H1 (cell line): ENCODE measurements around the gene MAFB. TPM values are rescaled to one million over a fixed set of nuclear protein-coding genes. Genes with fewer than 3 reads are reported as not detected.

Experiments
- ATF2 ChIP-seq: IDR thresholded peaks from 2 replicates; pipeline ENCODE4 v1.6.1; 2012; ENCODE audit warnings: low read length, inconsistent platforms
- KDM1A ChIP-seq: fragments of 200-600, 300-600 bp; sonication (generic); IDR thresholded peaks from 2 replicates; pipeline ENCODE4 v1.7.1; 2016; ENCODE audit warnings: mild to moderate bottlenecking, low read length, borderline replicate concordance
- POLR2AphosphoS5 ChIP-seq: IDR thresholded peaks from 2 replicates; pipeline ENCODE4 v1.6.1; 2011; ENCODE audit warnings: low read depth, low read length
- SIX5 ChIP-seq: IDR thresholded peaks from 2 replicates; pipeline ENCODE4 v1.6.1; 2011; ENCODE audit warnings: mild to moderate bottlenecking, low read depth, low read length
- polyA plus RNA-seq, 7 experiments: library from polyadenylated mRNA; depleted of rRNA in 3 of 7; stranded (reverse) in 5 of 7; unstranded in 2 of 7; fragments of >200 nt in 5 of 7; fragments of 200-250 nt in 2 of 7; gene quantifications; 1 replicate in 5 of 7; 2 replicates in 1 of 7; 4 replicates in 1 of 7; pipeline versions ENCODE4 v1.2.1 to v1.2.3, GENCODE V29; 2011 to 2013; ENCODE audit warnings: missing spikeins in 2 of 7, mixed read lengths in 2 of 7
- total RNA-seq: library from RNA; stranded (reverse); fragmentation: NEBNext Ultra II Directional; extraction: Animal tissue kit (Norgen Biotek cat#: 25700); gene quantifications from 2 replicates; pipeline ENCODE4 v1.2.1, GENCODE V29; 2021
- TF ChIP-seq, protein P1 (sequence below): IDR thresholded peaks from 2 replicates; pipeline ENCODE4 v1.6.1; 2011; ENCODE audit warnings: low read length, improper control_type of control experiment

MAFB gene
- total and polyA plus RNA-seq, 2 of the 8 experiments (the other 6 are each of a cell fraction or from before 2014, with no cell fraction given) = 0.83 to 1.8 TPM

DNA sequence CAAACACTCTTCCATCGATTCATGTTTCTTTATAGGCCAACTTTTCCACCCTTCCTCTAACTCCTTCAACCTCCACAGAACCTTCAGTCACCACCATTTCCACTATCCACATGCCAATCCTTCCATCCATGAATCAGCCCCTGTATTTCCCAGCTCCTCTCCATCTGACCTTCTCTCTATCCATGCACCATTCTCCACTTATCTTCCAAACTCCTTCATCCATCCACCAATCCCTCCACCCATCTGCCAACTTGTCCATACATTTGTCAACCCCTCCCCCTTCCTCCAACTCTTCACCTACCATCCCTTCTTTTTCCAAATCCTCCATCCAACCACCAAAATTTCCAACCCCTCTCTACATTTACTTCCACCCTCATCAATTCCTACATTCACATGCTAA lies 49.9 kb downstream of the MAFB start (continued):
- no peak for TF ChIP-seq KDM1A
- no peak for TF ChIP-seq ATF2
- TF ChIP-seq POLR2AphosphoS5 = no peak
- TF ChIP-seq SIX5 = no peak
- TF ChIP-seq, protein P1, sequence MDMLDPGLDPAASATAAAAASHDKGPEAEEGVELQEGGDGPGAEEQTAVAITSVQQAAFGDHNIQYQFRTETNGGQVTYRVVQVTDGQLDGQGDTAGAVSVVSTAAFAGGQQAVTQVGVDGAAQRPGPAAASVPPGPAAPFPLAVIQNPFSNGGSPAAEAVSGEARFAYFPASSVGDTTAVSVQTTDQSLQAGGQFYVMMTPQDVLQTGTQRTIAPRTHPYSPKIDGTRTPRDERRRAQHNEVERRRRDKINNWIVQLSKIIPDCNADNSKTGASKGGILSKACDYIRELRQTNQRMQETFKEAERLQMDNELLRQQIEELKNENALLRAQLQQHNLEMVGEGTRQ = no peak
